Stimulated activated CD4-positive, alpha-beta T cell treated with anti-CD3 and anti-CD28 coated beads, Interleukin-1b, Interleukin-23, amount 100 ng/mL, for 4 hours (primary cell): ENCODE data around the gene GNAI3.

Source experiments
- DNase-seq, 2 donors: peaks; one replicate each; pipeline ENCODE4 v3.0.0-alpha.2; 2020; ENCODE audit warnings: low read depth in 2 of 2

GNAI3 gene

DNA sequence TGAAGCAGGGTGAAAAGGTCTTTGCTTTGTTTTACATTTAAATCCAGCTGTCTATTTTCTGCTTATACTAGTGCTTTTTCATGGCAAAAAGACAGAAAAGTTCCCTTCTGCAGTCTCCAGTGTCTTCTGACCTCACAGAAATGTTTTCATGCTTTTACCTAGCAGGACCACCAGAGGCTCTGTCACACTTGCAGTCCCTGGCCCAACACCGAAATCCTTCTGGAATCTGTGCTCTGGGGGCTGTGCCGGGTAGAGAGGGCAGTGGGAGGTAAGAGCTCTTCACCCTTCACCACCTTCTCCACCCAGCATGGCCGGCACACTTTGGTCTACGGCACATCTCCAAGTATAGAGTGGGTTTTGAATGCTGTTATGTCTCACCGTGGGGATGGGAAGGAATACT, 50.2 kb downstream of the GNAI3 start:
- no peak for DNase-seq

DNA sequence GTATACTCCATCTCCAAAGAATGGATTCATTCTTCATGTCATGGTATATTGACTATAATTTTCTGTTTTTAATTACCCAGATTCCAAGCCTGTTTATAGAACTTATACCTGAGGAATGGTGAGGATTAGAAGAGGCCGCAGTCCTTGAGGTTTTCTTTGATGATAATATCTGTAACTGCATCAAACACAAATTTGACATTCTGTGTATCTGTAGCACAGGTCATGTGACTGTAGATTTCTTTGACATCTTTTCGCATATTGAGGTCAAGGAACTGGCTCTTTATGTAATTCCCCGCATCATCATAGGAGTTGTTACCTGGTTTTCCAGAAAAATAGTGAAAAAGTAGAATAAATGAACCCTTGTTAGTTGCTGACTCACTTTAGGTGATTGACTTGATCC, 54.8 kb downstream of the GNAI3 start:
- no peak for DNase-seq

DNA sequence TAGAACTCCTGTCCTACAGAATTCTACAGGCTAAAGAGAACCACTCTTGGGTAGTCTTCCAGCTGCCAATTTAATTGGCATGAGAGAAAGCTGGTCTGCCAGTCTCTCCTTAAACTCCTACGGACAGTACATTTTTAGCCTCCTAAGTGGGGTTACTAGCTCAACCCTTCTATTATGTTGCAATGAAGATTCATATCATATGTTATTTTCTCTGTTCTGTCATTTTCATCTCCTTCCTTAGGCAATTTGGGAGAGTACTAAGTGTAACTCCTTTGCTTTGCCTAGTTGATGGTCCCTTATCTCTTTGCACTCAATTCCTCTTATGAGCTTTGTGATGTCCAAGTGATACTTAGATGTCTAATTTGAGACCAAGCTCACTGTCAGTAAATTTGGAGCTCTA, 57.0 kb downstream of the GNAI3 start:
- DNase-seq = no peak

DNA sequence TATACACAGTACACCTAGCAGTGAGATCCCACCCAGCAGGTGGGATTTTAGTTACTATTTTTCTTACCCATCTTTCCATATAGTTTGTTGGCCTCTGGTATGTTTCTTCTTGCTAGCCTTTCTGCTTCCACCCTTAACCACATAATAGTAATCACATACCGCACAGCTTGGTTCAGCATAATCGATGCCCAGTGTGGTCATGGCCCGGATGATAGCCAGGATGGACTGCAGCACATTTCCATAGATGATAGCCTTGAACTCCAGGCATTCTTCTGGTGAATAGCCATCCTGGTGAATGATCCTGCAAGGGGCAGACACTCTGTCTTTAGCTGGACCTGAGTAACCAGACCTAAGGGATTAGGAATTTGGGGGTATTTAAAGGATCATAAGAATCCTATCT, 61.5 kb downstream of the GNAI3 start:
- no peak for DNase-seq

DNA sequence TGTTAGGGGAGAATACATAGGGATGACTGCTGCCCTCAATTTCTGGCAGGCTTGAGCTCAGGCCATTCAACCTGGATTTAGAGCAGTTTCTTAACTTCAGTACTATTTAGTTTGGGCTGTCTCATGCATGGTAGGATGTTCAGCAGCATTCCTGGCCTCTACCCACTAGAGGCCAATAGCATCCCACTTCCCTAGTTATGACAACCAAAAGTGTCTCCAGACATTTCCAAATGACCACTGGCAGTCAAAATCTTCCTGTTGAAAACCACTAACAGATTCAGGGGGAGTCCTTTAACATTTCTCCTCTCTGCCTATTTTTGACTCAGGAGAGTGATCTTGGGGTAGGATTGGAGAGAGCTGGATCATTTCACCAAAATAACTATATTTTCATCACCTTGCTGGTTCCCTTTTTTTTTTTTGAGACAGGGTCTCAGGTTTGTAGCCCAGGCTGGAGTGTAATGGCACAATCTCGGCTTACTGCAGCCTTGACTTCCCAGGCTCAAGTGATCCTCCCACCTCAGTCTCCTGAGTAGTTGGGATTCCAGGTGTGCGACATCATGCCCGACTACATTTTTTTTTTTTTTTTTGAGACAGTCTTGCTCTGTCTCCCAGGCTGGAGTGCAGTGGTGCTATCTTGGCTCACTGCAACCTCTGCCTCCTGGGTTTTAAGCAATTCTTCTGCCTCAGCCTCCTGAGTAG, 62.3 kb downstream of the GNAI3 start:
- no peak for DNase-seq

DNA sequence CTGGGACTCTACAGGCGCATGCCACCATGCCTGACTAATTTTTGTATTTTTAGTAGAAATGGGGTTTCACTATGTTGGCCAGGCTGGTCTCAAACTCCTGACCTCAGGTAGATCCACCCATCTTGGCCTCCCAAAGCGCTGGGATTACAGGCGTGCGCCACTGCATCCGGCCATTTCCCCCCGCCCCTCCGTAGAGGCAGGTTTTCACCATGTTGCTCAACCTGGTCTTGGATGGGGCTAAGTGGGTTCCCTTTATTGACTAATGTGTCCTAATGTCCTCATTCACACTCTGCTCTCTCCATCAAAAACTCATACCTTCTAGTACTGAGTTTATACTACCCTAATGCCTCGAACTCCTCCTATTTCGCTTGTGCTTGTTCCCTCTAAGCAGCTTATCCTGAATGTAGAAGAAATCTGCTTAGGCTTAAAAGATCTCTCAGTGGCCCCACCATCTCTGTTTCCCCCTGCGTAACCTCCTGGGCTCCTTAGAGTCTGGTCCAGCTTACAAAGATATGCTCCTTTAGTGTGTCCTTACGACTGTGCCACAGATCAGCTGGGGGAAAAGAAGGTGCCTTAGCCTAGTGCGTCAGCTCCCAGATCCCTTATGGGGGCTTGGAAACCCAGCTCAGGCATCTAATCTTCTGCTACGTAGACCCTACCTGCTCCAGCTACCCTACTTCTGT, 63.0 kb downstream of the GNAI3 start:
- DNase-seq = no peak

DNA sequence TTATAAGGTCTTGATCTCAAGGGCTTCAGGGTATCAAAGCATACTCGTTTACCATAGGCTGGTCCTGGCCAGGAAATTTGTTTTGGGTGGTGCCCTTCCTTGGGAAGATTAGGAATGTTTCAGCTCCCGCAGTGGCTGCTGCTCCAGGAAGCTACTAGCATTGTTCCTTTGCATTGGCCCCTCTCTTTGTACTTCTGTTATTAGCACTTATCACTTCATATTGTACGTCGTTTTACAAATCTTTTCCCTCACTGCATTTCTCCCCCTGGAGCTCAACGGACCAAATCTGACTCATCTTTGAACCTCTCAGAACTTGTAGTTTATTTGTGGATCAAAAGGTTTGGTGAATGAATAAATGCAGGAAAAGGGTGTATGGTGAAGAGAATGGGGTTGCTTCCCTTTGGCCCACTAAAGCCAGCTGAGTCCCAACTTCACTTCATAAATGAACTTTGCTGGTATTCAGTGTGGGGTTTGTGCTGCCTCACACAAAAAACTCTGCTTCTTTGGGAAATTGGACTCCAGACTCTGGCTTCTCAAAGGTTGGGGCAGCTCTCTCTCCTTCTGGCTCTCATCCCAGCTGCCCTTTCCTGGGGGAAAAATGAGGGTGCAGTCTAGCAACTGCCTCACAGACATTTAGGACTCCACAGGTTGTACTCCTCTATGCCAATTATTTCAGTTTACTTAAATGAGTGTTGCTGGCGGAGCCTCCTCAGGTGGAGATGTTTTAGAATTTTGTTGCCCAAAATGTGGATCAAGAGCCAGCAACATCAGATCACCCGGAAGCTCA, 65.1 kb downstream of the GNAI3 start:
- no peak for DNase-seq

DNA sequence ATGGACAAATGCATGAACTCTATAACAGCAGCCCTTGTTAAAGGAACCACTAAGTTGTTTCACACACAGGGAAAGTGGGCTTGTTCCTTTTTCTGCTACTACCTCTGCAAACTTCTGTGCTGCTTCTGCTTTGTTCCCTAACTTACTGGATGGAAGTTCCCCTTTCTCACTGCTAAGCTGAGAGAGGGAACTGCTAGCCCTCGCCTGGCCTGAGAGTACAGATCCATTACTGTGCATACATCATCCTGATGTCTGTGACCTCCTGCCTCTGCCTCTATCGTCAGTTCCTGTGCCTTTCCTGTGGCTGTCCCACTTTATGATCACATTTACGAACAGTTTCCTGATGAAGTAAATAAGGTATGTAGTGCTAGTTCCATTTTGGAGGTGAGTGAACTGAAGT, 67.5 kb downstream of the GNAI3 start:
- no peak for DNase-seq

DNA sequence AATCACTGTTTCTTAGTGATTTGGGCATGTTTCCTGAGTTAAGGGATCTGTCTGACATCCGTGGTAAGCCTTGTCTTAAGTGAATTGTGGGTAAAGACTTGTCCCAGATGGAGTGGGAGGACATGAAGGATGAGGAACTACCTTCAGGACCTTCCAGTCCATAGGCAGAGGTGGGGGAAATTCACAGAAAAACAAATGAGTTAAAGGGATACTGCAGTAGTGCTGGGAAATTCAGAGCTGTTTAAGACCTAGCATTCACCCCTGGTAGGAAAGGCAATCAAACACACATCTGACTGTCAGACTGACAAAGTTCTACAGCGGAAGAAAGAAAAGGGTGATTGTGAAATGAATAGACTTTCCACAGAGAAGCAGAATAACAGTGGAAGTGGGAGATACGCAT, 68.0 kb downstream of the GNAI3 start:
- DNase-seq = no peak

DNA sequence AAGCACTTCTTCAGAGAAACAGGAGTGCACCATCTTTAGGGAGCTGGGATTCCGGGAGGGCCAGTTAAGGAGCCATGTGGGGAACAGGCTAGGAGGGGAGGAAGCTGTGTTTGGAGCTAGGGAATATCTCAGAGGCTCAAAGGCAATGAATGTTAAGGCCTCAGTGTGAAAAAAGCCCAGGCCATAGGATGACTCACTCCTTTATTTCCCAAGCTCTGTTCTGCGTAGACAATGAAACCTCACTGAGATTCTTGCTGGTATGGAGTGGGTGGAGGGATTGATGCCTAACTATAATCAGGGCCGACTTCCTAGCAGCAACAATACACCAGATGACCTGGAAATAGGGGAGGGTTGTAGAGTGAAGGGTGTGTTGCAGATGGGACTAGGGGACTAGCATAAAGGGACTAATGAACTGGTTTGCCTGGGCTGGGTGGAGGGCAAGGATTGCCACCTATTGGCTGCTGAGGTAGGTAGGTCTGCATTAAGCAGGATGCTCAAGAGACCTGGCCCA, 68.9 kb downstream of the GNAI3 start:
- DNase-seq = no peak

DNA sequence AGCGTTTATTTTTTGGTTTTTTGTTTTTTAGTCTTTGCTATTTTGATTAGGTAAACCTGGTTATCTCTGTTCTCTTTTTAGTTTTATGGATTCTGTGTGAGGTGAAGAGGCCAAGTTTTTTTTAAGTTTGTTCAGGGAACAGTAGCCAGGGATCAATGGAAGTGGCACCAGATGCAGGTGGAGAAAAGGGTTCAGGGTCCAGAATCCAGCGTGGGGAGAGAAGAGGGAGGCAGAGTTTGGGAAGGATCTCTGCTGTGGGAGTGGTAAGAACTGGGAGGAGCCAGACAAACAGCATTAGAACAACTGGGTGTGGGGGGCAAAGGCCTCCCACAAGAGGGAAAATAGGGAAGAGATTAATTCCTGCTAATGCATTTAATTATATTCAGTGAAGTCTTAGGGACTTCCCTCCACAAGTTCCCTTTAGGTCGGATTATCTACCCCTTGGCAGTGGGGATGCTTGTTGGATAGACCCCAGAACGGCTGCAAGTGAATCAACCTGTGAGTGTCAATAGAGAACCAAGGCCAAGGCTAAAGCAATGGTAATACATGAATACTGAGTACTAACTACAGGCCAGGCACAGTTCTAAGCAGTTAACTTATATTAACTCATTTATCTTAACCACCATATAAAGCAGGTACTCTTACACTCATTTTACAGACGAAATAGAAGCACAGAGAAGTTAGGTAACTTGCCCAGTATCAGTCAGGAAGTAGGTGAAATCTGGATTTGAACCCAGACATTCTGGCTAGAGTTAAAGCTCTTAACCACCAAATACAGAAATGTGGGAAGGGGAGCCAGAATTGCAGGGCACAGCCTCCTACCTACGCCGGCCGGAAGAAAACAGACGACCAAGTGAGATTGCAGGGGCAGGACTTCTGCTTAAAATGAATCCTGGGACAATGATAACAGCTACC, 70.5 kb downstream of the GNAI3 start:
- DNase-seq = no peak

DNA sequence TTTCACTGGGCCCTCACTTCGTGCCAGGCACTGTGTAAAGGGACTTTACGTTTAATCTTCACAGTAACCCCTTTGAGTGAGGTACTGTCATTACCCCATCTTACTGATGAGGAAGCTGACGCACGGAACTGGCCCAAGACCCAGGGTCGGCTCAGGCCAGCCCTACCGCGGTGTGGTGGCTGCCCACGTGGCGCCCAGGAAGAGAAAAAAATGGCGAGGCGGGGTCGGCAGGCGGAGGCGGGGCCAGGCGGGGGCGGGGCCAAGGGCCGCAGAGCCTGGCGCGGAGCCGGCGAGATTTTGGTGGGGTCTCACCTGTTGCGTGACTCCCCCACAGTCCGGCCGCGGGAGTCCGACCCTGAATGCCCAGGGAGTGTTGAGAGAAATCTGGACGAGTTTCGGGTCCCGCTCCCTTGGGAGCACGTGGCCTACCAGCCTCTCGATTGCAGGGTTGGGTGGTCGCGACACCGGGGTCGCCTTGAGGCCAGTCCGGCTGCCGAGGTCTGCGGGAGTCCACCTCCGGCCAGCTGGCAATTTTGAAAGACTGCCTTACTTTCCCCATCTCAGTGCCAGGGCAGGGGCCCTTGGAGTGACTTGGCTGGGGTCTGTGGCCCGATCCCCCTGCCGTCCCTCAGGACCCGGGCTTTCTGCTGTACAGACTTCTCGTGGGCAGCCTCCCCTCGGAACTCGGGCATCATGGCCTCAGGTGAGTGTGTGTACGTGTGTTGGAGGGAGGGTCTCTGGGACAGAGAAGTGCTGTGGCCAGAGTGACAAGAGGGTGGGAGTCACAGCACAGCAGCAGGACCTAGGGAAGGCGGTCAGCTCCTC, 71.4 kb downstream of the GNAI3 start, which contains the start of the genes AMPD2 and GNAT2:
TSS of gene AMPD2 (plus strand) at position 262 of the 825 bp plus-strand sequence. CDS start 1,339 bp downstream, outside the sequence.
TSS of gene GNAT2 (minus strand) at position 41 of the 825 bp plus-strand sequence. CDS start 6,746 bp downstream, outside the sequence.
- peak; percentile 66 to 70 for DNase-seq

DNA sequence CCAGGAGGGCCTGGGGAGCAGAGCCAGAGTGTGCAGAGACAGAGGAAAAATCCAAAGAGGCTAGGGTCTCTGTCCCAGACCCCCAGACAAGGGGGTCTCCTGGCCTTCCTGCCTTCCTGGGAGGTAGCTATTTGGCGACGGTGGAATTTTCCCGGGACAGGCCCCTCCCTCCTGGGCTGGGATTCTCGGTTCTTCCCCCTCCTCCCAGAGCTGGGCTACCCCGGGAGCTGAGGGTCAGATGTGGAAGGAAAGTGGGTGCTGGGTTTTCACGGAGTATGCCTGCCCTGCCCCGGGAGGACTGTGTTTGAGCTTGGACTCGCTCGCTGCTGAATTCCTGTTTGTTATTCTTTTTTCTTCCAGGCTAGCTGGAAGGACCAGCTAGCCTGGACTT, 72.0 kb downstream of the GNAI3 start:
- no peak for DNase-seq

DNA sequence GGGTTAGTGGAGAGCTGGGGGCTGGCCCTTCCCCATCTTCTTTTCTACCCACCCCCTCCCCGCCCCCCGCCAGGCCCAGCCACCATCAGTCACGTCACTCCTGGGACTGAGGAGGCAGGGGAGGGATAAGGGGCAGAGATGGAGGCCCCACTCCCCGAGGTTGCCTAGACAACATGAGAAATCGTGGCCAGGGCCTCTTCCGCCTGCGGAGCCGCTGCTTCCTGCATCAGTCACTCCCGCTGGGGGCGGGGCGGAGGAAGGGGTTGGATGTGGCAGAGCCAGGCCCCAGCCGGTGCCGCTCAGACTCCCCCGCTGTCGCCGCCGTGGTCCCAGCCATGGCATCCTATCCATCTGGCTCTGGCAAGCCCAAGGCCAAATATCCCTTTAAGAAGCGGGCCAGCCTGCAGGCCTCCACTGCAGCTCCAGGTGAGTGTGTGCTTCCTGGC, 72.4 kb downstream of the GNAI3 start:
- DNase-seq = peak; percentile 92 to 98

DNA sequence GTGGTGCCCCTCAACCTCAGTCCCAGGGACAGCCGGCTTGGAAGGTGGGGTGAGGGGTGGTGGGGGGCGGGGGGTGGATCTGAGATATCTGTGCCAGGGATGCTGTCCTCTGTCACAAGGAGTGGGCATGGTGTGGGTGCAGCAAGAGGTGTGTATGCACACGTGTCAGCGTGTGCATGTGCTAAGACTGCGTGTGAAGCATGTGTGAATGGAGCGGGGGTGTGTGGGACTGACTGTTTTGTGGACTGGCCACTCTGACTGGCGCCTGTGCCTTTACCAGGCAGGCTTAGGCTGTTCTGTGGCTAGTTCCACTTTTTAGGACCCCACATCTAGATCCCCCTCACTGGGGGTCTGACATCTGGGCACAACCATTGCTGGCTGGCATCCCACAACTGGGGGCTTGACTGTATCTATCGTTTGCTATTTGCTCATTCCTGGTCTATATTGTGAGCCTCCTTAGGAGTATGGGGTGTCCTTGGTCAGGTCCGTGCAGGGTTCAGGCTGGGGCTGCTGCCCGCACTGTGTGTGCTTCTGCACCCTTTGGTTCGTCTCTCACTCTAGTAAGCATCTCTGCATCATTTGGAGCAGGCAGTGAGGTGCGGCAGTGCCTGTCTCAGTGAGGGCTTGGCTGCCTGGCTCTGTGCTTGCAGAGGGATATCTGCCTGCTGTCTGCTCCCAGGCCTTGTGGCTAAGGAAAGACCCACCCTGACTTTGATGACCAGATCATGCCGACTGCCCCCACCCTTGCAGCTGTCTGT, 73.1 kb downstream of the GNAI3 start:
- DNase-seq = no peak

DNA sequence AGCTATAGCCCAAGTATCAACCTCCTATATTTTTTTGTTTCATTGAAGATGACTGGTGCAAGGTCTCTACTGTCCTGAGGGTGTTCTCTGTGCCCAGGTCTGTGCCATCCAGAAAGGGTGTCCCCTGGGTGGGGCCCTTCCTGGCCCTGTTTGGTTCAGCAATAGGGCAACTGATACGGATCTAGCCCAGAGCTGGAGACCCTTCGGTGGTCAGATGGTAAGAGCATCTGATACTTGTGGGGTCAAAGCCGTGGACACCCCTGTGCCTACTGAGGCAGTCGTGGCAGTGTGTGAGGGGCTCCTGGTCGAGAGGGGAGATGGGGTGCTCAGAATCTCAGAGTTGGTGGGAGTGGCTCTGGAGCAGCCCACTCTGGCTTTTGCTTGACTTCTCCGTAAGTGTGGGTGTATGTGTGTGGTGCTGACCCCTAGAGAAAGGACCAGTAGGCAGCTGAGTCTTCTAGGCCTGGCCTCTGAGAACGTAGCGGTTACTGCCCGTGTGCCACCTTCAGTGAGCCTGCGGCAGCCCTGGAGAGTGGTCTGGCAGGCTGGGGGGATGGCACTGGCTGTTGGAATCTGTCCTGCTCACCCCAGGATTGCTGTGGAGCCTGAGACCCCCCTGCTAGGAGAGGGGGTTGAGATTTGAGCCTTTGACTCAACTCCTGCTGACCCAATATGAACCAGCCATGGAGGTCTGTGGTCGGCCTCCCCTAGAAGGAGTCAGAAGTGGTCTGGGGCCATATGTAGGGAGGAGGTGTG, 73.9 kb downstream of the GNAI3 start:
- no peak for DNase-seq

DNA sequence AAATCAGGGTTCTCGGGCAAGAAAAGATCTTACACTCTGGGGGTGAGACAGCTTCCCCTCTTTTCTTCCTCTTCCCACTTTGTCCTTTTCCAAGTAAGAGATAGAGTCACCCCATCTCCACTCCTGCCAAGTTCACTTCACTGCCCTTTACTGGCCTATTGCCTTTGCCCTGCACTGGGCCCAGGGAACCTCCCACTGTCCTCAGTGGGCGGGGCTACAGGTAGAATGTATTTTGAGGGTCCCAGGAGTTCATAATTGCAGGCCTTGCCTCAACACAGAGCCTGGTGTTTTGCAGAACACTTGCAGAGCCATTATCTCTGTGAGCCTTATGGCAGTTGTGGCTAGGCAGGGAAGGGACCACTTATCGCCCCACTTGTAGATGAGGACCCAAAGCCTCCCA, 74.5 kb downstream of the GNAI3 start:
- DNase-seq = no peak

DNA sequence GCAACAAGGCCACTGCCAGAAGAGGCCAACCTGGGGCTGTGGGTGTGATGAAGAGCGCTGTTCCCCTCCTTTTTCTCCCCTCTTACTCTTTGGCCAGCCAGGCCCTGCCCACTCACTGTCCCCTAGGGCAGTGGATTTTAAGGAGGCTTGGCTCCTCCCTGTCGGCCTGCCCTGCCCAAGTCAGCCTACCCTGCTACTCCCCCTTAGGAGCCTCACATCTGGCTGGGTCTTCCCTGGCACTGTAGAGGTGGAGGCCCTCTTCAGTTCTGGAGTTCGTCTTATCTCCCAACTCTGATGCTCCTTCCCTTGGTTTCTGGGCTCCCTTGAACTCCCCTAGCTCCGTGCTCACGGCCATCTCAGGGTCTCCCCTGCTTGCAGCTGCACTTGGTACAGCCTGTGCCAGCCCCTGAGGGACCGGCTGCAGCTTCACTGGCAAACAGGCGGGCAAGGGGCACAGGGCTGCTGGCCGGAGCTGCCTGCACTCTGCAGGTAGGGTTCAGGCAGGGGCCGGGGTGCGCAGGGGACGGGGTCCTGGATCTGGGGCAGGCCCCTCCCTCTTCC, 75.3 kb downstream of the GNAI3 start:
- no peak for DNase-seq
